GM18873 (cell line): ENCODE measurements around the gene SSX2B.
"Not testable (repeated sequence)": the region's sequence is repeated elsewhere in the genome, so short reads cannot be mapped to it uniquely, and the experiment has no call there.

Experiments
- ATAC-seq: cut with Tn5 transposase; IDR thresholded peaks from one replicate; pipeline ENCODE4 v1.9.1; 2021; ENCODE audit warnings: mild to moderate bottlenecking, moderate library complexity, moderate number of reproducible peaks; ENCODE audit not compliant: unreplicated experiment, low FRiP score

Gene SSX2B, protein sequence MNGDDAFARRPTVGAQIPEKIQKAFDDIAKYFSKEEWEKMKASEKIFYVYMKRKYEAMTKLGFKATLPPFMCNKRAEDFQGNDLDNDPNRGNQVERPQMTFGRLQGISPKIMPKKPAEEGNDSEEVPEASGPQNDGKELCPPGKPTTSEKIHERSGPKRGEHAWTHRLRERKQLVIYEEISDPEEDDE

DNA sequence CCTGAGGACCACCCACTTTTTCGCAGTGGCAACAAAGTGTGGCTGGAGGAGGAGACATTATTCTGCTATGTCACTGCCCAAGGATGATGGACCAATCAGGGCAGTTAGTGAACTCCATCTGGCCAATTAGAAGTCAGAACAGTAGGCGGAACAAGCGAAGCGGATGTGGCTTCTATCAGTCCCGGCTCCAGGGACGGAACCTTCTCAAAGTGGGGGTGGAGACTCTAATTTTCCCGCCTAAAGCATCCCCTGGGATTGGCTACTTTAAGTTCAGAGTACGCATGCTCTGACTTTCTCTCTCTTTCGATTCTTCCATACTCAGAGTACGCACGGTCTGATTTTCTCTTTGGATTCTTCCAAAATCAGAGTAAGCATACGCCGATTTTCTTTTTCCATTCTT lies at the start of gene SSX2B:
TSS of gene SSX2B (plus strand) at position 301 of the 400 bp plus-strand sequence. CDS start 1,429 bp downstream, outside the sequence.
- not testable (repeated sequence) for ATAC-seq

DNA sequence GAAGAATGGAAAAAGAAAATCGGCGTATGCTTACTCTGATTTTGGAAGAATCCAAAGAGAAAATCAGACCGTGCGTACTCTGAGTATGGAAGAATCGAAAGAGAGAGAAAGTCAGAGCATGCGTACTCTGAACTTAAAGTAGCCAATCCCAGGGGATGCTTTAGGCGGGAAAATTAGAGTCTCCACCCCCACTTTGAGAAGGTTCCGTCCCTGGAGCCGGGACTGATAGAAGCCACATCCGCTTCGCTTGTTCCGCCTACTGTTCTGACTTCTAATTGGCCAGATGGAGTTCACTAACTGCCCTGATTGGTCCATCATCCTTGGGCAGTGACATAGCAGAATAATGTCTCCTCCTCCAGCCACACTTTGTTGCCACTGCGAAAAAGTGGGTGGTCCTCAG lies 44.0 kb upstream of the SSX2B start, which contains the start of gene SSX2:
TSS of gene SSX2 (minus strand) at position 101 of the 400 bp plus-strand sequence. CDS start 1,429 bp downstream, outside the sequence.
- ATAC-seq: not testable (repeated sequence)

DNA sequence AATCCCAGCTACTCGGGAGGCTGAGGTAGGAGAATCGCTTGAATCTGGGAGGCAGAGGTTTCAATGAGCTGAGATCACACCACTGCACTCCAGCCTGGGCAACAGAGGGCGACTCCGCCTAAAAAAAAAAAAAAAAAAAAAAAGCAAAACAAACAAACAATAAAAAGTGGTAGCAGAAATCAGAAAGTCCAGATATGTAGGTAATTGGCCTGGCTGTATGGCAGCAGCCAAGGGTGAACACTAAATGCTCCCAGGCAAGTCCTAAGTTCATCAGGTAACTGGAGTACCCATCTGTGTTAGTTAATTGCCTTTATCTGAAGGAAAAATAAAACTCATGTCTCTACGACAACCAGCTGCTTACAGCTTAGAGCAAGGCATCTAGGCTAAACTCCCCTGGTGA lies 14.9 kb downstream of the SSX2B start:
- ATAC-seq: not testable (repeated sequence)

DNA sequence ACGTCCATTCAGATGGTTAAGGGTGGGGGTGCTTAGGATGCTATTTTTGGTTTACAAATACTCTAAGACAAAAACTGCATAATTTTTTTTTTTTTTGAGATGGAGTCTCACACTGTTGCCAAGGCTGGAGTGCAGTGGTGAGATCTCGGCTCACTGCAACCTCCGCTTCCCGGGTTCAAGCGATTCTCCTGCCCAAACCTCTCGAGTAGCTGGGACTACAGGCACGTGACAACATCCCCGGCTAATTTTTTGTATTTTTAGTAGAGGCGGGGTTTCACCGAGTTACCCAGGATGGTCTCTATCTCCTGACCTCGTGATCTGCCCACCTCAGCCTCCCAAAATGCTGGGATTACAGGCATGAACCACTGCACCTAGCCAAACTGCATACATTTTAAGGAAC lies 22.5 kb downstream of the SSX2B start:
- ATAC-seq: not testable (repeated sequence)

DNA sequence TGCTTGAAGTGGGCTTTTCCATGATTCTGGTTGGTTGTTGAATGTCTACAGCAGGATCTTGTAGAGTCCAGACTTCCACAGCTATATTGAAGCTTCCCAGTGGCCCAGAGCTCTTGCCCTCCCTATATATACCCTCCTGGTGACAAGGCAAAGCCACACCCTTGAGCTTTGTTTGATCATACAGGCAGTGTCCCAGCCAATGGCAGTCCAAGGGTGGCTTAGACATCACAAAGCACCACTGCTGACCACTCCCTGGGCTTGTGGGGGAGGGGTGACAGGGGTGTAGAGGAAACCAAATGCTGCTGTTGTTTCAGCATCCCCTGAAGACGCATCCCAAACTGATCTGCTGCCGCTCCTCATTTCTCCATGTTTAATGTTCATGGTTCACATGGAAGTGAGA lies 46.3 kb downstream of the SSX2B start, which contains the start of gene SPANXN5:
TSS of gene SPANXN5 (minus strand) at position 101 of the 400 bp plus-strand sequence. CDS start at position 22, 79 bp downstream.
- not testable (repeated sequence) for ATAC-seq

- ATAC-seq: not testable (repeated sequence)
Measured at GRCh38 chrX:52804876-52805275, 53.8 kb downstream of the SSX2B start.
